Tibial nerve (tissue), 4 donors: ENCODE data around the gene CLK3. TPM values are rescaled to one million over a fixed set of nuclear protein-coding genes. Genes with fewer than 3 reads are reported as not detected.

Experiments
- DNase-seq, 2 donors: peaks; one replicate each; pipeline ENCODE4 v3.0.0-alpha.2; 2019; ENCODE audit warnings: low spot score in 2 of 2
- H3K27ac ChIP-seq, 4 donors: fragments of 200-600 bp; sonication (generic) in 3 of 4; one replicate each; pipeline ENCODE4 v1.5.1; 2017 to 2019; ENCODE audit warnings: mild to moderate bottlenecking in 1 of 4
- H3K27me3 ChIP-seq, 2 donors: fragments of 200-600 bp; sonication (generic) in 1 of 2; one replicate each; pipeline versions ENCODE4 v1.5.1 to v1.6.0; 2017 to 2019
- H3K36me3 ChIP-seq, 3 donors: fragments of 200-600 bp; sonication (generic); one replicate each; pipeline ENCODE4 v1.5.1; 2018 to 2019
- H3K4me1 ChIP-seq, 4 donors: fragments of 200-600 bp; sonication (generic) in 3 of 4; one replicate each; pipeline ENCODE4 v1.5.1; 2017 to 2019
- H3K4me3 ChIP-seq, 4 donors: fragments of 200-600 bp; sonication (generic) in 3 of 4; one replicate each; pipeline ENCODE4 v1.5.1; 2017 to 2019; ENCODE audit warnings: mild to moderate bottlenecking in 1 of 4, moderate library complexity in 1 of 4
- H3K9me3 ChIP-seq, 4 donors: fragments of 200-600 bp; sonication (generic) in 3 of 4; one replicate each; pipeline ENCODE4 v1.5.1; 2017 to 2019
- CTCF ChIP-seq, 5 experiments: fragments of 200-600 bp in 3 of 5; fragments of 450-650 bp in 2 of 5; sonication (generic) in 3 of 5; IDR thresholded peaks; one replicate each; pipeline ENCODE4 v1.5.1; 2016 to 2019; ENCODE audit warnings: antibody characterized with exemption in 5 of 5, mild to moderate bottlenecking in 3 of 5, moderate library complexity in 2 of 5
- EP300 ChIP-seq, 2 donors: sonication (generic); formaldehyde crosslinking; IDR thresholded peaks; one replicate each; pipeline ENCODE4 v1.6.1; 2017; ENCODE audit warnings: antibody characterized with exemption in 2 of 2, mild to moderate bottlenecking in 1 of 2
- POLR2A ChIP-seq, 2 donors: fragments of 450-650 bp; IDR thresholded peaks; one replicate each; pipeline ENCODE4 v1.6.1; 2017; ENCODE audit warnings: antibody characterized with exemption in 2 of 2, mild to moderate bottlenecking in 2 of 2, moderate library complexity in 2 of 2
- WGBS, 2 donors: methylation state at CpG; one replicate each; pipeline ENCODE4 v1.1.5; 2018; 5-methylcytosine and 5-hydroxymethylcytosine counted together
- total RNA-seq, 4 donors: library from RNA; depleted of rRNA; stranded (reverse); fragments of >200 nt; gene quantifications; one replicate each; pipeline ENCODE4 v1.1.0, GENCODE V29; 2016

CLK3 gene
- total RNA-seq, 4 donors from 2014 or later: 130 to 181 (median 138) TPM

DNA sequence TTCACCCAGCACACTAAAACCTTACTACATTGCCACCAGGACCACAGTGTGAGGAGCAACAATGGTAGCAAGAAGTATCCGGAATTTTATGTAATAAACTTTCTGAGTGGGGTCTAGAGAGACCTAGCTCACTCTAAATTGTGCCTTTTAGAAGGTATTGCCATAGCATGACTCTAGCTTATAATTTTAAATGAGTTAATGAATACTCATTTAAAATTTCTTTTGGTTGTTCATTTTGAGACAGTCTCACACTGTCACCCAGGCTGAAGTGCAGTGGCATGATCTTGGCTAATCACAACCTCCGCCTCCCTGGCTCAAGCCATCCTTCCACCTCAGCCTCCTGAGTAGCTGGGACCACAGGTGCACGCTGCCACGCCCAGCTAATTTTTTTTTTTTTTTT is 54.0 kb downstream of the CLK3 start:
- no peak for DNase-seq
- Histone ChIP-seq H3K36me3 (peaks cover 0 to 63% (median 5%) of the 10 kb centered on the region in 3 donors), H3K27ac (no peak overlapping the region), H3K4me1 (peaks cover 0 to 8% (median 2%) of the 10 kb centered on the region in 4 donors), H3K9me3 (no peaks in the 10 kb centered on the region), H3K4me3 (no peak overlapping the region), H3K27me3 (no peaks in the 10 kb centered on the region)
- 90 to 93% methylated on average over 4 of the region's 4 CpGs for WGBS, 2 donors
- TF ChIP-seq EP300 (IDR thresholded peaks at IDR 0.05) (no peak), POLR2A (IDR thresholded peaks at IDR 0.05) (no peak), CTCF (IDR thresholded peaks at IDR 0.05) (no peak)

DNA sequence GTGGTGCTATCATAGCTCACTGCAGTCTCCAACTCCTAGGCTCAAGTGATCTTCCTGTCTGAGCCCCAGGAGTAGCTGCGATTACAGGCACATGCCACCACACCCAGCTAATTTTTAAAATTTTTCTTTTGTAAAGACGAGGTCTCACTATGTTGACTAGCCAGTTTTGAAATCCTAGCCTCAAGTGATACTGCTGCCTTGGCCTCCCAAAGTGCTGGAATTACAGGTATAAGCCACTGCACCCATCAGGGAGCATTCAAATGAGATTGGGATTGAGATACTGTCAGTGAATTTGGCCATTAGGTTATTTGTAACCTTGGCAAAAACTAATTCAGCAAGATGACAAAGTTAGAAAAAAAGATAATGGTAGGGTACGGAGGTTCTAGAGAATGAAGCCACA is 58.5 kb downstream of the CLK3 start:
- DNase-seq: no peak
- Histone ChIP-seq H3K4me3 (no peak overlapping the region), H3K9me3 (no peaks in the 10 kb centered on the region), H3K27ac (no peak overlapping the region), H3K27me3 (no peaks in the 10 kb centered on the region), H3K36me3 (peaks cover 0 to 48% (median 9%) of the 10 kb centered on the region in 3 donors), H3K4me1 (no peaks in the 10 kb centered on the region)
- 91 to 96% methylated on average over 3 of the region's 3 CpGs for WGBS, 2 donors
- TF ChIP-seq EP300 (IDR thresholded peaks at IDR 0.05): no peak
- no peak for TF ChIP-seq CTCF (IDR thresholded peaks at IDR 0.05)
- no peak for TF ChIP-seq POLR2A (IDR thresholded peaks at IDR 0.05)

DNA sequence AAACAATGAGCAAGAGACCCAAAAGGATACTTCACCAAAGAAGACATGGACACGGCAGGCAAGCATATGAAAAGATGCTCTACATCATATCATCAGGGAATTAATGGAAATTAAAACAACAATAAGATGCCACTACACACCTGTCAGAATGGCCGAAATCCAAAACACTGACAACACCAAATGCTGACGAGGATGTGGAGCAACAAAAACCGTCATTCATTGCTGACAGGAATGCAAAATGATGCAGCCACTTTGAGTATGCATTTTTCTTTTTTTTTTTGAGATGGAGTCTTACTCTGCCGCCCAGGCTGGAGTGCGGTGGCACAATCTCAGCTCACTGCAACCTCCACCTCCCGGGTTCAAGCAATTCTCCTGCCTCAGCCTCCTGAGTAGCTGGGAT is 61.2 kb downstream of the CLK3 start:
- no peak for DNase-seq
- TF ChIP-seq CTCF (IDR thresholded peaks at IDR 0.05): no peak
- TF ChIP-seq POLR2A (IDR thresholded peaks at IDR 0.05): no peak
- no peak for TF ChIP-seq EP300 (IDR thresholded peaks at IDR 0.05)
- no peaks in the 10 kb centered on the region for H3K27me3 ChIP-seq
- peaks cover 0 to 28% (median 9%) of the 10 kb centered on the region in 3 donors for H3K36me3 ChIP-seq
- H3K27ac ChIP-seq: no peak overlapping the region
- no peak overlapping the region for H3K4me3 ChIP-seq
- H3K4me1 ChIP-seq: no peaks in the 10 kb centered on the region
- no peaks in the 10 kb centered on the region for H3K9me3 ChIP-seq
- WGBS, 2 donors: 85% methylated on average over 7 of the region's 7 CpGs

Other genes with a start within 250 kb of the CLK3 start
- 1 to 10 TPM; 2.4 to 5.7 (median 4.1) TPM for gene CYP11A1, start 248.2 kb upstream of the CLK3 start, total RNA-seq
- gene SEMA7A, start 181.9 kb upstream of the CLK3 start, total RNA-seq: 10 to 100 TPM; 31.8 to 35.6 (median 33.8) TPM
- 10 to 100 TPM; 27.3 to 66.0 (median 40.4) TPM for gene UBL7, start 154.7 kb upstream of the CLK3 start, total RNA-seq
- 1 to 10 TPM; 2.0 to 8.4 (median 5.3) TPM for gene ARID3B, start 74.6 kb upstream of the CLK3 start, total RNA-seq
- gene EDC3, start 80.2 kb downstream of the CLK3 start, total RNA-seq: 10 to 100 TPM; 14.4 to 18.8 (median 17.2) TPM
- 1 to 10 TPM in 3 of 4 donors, under 1 TPM in 1; 0.44 to 5.1 (median 2.9) TPM for gene CYP1A1, start 109.7 kb downstream of the CLK3 start, total RNA-seq
- gene CYP1A2, start 133.0 kb downstream of the CLK3 start, total RNA-seq: not detected
- 10 to 100 TPM; 14.9 to 56.4 (median 24.5) TPM for gene CSK, start 166.2 kb downstream of the CLK3 start, total RNA-seq
- under 1 TPM in 1 of 4 donors, not detected in 3; 0.42 TPM for gene LMAN1L, start 197.0 kb downstream of the CLK3 start, total RNA-seq
- not detected for gene CPLX3, start 210.8 kb downstream of the CLK3 start, total RNA-seq
- gene ULK3, start 227.3 kb downstream of the CLK3 start, total RNA-seq: 10 to 100 TPM; 42.6 to 86.7 (median 48.9) TPM